Measurements from ENCODE around the gene PITRM1.

The PITRM1 gene

DNA sequence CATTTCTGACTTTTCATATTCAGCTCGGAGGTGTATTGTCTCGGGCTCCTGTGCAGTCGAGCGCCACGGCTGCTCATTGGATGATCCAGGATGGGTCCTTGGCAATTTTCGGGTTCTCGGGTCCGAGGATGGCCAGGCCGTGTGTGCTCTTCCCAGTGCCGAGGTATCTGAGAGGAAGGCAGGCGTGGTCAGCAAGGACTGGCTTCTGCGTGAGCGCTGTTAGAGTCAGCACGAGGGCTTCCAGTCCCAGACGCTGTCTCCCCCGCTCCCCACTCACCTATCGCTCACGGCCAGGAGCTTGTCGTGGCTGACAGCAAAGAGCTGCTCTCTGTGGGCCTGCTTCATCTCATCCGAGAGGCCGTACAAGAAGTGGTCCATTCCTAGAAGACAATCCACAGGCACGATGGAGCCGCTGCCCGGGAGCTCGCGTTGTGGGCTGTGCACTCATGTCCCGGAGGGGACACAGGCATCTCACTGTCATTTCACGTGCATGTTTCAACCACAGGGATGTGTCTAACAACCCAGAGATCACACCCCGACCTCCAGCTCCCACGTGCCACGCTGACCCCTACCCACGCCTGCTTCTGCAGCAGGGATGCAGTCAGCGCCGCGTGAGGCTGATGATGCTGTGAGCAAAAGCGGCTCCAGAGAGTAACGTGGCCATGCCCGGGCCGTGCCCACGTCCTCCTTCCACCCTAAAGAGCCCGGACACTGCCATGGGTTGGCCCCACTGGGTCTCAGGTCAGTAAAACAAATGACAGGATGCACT lies 34.4 kb downstream of the PITRM1 start:
- no peak for FAIRE-seq

DNA sequence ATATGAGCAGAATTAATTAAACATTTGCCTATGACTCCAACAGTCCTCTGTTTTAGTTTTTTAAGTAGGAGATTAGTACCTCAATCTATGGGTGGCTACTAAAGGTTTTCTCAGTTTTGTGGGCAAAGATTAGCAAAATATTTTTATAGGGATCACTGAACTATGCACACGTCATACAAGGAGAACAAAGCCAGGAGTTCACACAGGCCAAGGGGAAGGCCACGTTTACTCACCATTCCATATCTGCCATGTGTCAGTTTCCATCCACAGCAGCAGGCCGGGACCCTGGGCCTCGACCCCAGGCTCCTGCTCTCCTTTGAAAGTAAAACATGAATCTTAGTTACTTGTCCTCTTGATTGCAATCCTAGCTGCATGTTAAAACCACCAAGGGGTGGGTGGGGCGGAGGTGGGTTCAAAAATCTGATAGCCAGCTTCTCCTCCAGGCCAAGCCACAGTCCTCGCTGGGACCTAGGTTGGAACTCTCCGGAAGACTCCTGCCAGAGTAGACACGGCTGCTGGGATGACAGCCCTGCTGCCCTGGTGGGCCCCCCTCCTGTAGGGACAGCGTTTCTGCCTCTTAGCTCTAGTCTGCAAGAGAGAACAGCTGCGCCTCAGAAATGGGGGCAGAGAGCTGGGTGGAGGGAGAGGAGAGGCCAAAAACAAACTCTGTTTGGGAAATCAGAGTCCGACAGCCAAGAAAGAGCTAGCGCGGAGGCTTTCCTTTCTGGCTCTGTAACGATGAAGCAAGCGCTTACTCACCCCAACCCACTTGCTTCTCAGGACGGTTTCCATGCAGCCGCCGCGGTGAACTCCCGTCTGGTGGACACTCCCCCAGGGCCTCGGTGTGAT lies 35.6 kb downstream of the PITRM1 start:
- no peak for FAIRE-seq

DNA sequence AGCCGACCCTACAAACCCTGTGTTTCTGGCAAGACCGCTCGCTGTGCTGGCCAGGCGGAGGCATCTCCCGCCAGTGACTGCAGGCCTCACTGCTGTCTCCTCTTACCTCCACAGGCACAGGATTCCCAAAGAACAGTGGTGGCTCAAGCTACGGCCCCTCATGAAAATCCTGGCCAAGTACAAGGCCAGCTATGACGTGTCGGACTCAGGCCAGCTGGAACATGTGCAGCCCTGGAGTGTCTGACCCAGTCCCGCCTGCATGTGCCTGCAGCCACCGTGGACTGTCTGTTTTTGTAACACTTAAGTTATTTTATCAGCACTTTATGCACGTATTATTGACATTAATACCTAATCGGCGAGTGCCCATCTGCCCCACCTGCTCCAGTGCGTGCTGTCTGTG lies 36.2 kb downstream of the PITRM1 start:
- no peak for FAIRE-seq

DNA sequence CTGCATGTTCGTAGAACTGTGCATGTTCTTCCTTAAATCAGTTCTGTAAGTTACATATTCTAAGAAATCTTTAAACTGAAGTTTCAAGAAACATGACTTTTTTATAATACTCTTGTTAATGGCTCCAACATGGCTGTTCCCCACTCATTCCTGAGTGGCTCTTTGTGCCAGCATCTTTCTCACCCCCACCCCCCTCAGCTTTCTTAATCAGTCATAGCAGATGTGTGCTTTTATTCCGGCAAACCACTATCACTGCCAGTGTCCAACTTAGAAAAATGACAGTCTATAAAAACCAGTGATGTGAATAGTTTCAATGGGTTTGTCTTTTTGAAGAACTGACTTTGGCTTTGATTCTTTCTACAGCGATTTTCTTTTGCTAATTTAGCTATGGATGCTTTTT lies 37.6 kb downstream of the PITRM1 start:
- FAIRE-seq = no peak

DNA sequence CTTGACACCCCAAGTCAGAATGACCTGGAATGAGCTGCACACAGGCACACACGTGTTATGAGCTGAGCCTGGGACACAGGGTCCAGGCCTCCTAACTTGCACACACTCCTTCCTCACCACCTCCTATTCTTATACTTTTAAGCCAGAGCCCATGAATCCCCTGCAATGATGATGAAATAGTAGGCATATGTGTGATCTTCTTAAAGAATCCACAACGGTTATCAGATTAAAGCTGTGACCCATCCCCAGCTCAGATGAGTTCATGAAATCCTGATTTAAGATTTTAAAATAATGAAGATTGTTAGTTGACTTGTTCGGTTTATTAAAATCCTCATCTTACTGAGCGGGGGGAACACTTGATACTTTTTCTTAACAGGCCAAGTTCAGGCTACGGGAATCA lies 38.6 kb downstream of the PITRM1 start:
- no peak for FAIRE-seq

DNA sequence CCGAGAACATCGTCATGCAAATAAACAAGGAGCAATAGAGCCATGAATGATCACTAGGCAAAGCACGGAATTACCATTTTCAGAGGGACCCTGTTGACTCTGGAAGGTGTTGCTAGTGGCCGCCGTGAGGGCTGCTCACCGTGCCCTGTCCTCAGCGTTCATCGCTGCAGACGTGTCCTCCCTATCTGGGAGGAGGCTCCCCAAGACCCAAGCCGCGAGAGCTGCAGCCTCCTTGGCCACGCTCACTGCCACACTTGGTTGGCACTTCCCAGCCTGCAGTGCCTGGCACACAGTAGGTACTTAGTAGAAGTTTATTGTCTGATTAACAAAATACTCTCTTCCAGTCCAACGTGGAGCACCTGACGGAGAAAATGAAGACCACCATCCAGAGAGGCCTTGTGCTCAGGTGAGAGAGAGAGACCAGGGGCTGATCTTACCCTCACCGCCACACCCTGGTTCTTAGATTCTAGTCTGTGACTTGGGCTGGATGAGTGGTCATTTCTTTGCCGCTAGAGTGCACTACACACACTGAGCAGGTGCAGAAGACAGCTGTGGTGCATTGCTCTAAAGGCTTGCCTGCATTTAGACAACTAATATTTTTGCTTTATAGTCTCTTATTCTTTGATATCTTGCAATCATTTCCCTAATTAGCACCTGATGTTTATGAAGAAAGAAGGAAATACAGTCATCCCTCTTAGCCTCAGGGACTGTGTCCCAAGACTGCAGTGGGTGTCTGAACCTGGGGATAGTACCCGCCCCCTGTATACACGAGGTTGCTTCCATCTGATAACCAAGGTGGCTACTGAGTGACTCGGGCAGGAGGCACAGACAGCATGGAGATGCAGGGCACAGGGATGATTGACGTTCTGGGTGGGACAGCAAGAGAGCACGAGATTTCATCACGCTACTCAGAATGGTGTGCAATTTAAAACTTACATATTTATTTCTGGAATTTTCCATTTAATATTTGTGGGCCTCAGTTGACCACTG lies 40.3 kb downstream of the PITRM1 start:
- FAIRE-seq = no peak

DNA sequence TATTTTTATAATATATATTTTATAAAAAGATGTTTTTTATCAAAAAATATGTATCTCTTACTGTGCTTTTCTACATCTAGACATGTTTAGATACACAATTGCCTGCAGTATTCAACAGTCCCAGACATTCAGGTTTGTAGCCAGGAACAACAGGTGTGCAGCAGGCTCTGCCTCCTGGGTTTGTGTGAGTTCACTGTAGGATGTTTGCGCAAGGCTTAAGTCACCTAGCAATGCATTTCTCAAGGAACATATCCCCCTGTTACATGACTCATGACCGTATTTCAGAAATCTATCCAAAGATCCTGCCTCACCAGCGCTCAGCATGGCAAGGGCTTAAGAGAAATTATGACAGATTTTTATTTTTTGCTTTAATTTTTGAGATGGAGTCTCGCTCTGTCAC lies 41.5 kb downstream of the PITRM1 start:
- FAIRE-seq = no peak

DNA sequence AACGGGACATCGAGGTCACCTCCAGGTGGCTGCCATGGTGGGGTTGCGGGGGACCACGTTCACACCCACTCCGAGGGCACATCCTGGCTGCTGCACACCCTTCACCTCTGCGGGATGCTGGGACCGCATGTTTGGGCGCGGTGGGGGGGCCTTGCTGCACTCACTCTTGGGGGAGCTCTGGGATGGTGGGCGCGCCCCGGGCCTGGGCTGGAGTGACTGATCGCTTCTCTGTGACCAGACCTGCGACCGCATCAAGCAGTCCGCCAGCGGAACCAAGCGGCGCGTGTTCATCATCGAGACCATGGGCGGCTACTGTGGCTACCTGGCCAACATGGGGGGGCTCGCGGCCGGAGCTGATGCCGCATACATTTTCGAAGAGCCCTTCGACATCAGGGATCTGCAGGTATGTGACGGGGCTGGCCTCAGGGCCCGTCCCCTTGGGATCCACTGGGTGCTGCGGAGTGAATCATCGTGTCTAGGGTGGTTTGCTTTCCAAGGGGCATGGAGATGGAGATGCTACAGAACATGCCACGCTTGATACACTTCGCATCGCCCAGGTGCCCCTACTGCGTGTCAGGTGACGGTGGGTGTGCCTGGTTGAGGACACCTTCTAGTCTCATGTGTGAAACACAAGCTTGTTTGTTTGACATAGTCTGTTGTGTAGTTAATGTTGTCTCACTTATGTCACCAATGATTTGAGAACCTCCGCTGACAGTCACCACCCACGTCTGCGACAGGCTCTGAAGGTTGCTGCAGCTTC lies 42.8 kb downstream of the PITRM1 start:
- FAIRE-seq = no peak

DNA sequence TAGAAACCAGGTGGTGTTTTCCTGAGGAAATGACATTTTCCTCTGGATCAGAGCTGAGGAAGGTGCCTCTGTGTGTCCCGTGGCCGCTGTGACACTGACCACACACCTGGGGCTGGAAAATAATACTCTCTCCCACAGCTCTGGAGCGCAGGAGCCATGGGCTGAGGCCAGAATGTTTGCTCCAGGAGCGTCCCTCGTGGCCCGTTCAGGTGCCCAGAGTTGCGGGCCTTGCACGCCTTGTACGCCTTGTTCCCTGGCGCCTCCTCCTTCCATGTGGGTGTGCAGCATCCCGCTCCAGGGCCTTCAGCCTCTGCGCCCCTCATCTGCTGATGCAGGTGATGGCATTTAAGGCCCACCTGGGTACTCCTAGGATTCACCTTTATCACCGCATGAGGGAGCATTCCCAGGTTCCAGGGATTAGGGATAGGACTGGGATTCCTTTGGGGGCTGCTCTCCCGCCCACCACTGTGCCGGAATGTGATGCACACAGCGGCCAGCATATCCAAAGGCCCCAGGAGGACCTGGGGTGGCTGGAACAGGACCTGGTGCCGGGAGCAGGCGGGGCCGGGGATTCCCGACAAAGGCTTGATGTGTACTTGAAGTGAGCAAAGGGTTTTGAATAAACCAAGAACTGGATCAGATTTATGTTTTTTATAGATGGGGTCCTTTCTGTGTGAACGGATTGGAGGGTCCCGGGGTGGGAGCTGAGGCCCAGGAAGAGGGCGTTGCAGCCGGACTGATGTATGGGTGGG lies 44.0 kb downstream of the PITRM1 start:
- no peak for FAIRE-seq

DNA sequence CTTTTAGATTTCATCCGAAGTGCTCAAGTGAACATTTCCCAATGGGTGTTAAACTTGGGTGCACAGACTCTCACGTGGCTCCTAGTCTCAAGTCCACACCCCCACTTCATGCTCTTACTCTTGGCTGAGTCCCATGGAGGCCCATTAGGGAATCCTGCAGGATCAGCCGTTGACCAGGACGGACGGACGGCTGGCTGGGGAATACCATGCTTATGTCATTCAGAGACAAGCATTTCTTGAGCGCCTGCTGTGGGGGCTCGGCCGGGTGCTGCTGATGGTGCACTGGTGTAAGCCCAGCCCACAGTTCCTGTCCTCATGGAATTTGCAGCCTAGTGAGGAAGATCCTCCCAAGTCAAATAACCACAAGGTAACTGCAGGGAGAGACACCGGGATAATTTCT lies 44.7 kb downstream of the PITRM1 start:
- FAIRE-seq = no peak

DNA sequence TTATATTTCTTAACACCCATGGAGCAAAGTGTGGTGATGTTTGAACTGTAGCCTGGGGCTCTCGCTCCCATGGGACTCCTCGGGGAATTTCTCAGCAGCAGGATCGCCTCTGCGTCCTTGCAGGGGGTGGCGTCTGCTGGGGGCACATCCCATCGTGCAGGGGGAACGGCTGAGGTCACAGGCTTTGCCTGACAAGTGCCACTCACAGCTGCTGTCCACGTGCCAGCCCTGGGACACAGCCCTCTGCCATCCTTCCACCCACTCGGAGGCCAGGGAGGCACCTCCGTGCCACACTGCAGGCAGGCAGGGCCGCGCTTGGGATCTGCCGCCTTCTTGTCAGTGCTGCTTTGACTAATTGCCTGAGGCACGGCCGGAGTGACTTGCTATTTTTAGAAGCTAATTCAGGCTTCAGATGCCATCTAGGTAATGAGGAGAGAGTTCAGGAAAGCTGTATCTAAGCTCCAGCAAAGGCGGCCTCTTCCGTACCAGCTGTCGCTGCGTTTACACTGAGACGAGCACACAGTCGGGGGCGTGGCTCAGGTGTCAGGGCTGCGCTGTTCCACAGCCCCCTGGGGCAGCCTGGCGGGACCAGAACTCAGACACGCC lies 45.7 kb downstream of the PITRM1 start:
- no peak for FAIRE-seq

DNA sequence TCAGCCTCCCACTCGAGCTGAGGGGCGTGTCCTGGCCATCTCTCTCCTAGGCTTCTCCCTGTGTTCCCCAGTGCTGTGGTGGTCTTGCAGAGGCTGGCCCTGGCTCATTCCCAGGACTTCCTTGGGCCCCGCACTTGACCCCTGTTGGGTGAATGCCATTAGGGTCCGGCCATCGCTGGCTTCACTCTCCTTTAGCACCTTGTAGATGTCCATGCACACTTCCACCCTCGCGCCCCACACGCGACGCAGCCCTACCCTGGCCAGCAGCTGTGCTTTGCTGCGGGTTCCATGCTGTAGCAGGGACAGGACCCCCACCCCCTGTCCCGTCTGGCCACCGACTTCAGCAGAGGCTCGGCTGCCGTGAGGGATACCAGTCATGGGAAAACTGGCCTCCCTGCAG lies 46.3 kb downstream of the PITRM1 start:
- no peak for FAIRE-seq

DNA sequence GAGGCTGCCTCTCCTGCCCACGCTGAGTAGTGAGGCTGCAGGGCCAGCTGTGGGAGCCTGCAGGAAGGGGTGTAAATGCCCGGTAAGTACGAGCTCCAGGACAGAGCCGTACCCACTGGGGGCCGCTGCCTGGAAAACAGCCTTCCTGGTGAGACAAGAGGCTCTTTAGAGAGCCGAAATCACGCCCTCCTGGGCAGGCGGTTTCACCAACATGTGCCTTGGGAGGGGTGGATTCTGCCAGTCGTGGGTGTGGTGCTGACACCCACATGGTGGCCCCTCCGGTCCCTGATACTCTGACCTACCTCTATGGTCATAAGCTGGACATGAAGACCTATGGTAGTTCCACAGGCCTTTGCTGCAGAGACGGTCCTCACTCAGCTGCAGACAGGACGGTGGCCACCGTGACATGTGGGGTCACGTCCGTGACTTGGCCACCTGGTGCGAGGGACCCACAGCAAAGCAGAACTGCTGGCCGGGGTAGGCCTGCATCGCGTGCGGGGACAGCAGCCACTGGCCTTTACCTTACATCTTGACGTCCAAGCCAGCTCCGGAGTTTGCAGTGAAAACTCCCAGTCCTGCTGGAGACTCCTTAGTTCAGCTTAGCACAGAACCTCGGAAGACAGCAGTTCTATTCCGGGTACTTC lies 46.9 kb downstream of the PITRM1 start:
- no peak for FAIRE-seq

DNA sequence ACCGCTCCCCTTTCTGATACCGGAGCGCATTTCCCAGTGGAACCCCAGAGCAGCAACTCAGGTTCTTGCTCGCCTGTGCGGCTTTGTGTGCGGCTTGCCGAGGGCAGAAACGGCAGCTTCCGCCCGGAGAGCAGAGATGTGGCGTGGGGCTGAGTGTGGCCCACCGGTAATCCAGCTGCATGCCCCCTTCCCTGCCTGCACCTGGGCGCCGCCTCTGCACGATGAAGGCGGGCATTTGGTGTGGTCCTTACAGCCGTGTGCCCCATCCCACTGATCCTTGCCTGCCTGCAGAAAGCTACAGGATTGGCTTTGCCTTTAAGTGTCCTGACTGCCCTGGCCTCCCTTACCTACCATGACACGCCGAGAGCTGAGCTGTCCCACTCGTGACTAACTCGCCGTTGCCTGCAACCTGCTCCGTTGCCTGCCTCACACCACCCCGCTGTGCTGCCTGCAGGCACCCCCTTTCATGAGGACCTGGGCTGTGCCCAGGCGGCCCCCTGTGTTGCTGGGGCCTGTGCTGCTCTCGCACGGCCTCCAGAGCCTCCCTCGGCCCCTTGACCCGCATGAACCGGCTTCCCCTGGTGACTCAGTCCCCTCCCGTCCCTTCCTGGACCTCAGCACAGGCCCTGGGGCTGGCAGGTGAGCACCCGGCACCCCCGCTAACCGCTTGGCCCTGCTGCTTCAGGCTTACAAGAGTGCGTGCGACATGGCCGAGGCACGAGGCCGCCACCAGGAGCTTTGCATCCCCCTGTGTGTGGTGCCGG lies 48.0 kb downstream of the PITRM1 start:
- no peak for FAIRE-seq

DNA sequence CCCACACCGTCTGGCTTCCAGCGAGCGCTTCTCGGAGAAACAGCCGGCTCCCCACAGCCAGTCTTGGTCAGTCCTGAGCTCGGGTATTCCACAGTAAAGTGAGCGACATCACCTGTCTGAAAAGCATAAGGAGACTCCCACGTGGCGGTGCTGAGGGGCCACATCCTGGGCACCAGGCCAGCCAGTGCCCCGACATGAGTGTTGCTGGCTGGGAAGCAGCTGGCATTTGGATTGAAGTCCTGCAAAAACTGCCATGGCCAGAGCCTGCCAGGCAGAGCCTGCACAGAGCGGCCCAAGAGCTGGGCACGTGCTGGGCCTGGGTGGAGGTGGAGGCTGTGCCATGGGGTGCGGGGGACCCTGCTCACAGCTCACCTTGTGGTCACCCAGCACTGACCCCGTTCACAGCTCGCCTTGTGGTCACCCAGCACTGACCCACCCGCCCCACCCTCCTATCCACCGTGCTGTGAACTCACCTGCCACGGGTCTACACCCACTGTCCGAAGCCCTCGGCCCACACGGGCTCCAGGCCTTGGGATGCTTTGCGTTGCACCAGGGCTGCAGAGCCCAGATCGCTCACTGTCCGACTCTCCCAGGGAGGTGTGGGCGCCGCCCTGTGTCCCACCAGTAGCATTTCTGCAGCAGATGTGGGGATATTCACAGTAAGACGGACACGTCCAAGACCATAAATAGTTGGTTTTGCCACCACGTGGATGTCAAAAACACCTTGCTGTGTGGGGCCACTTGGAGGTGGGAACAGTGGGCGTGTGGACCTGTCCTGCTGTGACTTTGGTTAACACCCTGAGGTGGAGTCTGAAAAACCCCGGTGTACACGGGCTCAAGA lies 48.8 kb downstream of the PITRM1 start:
- no peak for FAIRE-seq

DNA sequence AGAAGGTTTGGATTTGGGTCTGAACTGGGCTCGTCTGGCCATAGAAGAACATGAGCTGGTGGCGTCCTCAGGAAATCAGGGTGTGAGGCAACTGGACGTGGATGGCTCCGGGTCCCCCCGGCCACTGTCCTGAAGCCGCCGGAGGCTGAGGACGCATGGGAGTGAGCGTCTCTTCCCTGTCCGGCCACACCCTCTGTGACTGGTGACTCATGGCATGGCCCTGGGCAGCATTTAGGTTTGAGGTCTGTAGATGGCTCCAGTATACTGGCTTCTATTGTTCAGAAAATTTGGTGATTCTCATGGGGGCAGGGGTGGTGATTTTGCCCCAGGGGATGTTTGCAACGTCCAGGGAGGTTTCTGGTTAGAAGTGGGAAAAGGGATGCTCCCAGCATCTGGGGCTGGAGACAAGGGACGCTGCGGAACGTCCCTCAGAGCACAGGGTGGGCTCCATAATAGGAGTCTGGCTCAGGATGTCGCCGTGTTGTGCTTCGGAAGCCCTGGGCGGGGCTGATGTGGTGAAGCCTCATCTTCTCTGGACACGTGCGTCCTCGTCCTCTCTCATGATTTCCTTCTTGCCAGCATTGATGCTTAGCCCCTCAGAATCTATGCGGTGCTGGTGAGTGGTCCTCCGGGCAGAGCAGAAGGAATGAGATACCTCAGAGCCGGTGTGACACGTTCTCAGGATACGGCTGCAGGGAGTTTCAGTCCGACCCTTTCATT lies 49.9 kb downstream of the PITRM1 start:
- no peak for FAIRE-seq

DNA sequence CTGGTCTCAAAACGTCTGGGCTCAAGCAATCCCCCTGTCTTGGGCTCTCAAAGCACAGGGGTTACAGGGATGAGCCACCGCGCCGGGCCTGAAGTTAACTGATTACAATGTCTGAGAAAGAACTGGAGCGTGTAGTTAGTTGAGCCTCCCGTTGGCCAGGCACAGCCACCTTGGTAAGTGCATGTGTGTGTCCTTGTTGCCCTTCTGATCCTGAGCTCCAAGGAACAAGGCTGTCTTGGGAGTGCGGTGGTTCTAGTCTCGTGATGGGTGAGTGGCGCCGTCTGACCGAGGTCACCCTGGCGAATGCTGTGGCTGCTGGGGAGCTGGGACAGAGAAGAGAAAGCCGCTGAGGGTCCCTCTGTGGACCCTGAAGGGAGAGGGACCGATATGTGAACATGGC lies 50.5 kb downstream of the PITRM1 start:
- FAIRE-seq = no peak

DNA sequence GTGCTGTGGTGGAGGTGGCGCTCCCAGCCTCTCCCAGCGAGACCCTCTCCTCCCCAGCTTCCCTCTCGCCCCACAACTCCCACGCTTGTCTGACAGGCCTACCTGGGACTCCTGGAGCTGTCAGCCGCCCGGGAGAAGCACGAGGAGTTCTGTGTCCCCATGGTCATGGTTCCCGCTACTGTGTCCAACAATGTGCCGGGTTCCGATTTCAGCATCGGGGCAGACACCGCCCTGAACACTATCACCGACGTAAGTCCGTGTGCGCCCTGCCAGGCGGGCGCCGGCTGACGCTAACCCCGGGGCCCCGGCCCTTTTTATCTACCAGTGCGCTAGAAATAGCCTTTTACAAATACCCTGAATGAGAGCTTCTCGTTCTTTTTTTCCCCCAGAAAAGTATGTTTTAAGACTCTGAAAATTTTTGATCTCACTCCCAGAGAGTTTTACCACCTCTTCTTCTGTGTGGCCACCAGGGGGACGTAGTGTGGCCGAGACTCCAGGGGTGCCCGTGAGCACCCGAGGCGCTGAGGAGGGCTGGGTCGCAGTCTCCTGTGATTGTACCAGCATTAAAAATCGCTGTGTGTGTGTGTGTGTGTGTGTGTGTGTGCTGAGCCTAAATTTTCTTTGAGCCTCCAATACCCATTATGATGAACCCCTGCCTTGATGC lies 52.7 kb downstream of the PITRM1 start:
- FAIRE-seq = no peak
